H1 (cell line): Measurements from ENCODE around the gene FLNC. TPM values are rescaled to one million over a fixed set of nuclear protein-coding genes. Genes with fewer than 3 reads are reported as not detected.

Source experiments
- CTCF ChIA-PET: fragments of 300-600 bp; sonication (Branson Sonifier 250); formaldehyde crosslinking; loops from one replicate; lab custom pipeline; 2021; ENCODE audit not compliant: partially characterized antibody; lab: Charles Lee
- POLR2A ChIA-PET: fragments of 300-600 bp; sonication (Branson Sonifier 250); formaldehyde crosslinking; loops from one replicate; lab custom pipeline; 2021; ENCODE audit warnings: inconsistent platforms; ENCODE audit not compliant: partially characterized antibody; lab: Charles Lee
- DNase-seq, 2 experiments: peaks; one replicate each; pipeline versions ENCODE4 v3.0.0 to v3.0.0-alpha.2; 2010 to 2022; ENCODE audit warnings: low spot score in 2 of 2, low read depth in 1 of 2, mixed read lengths in 1 of 2
- FAIRE-seq: peaks from 2 replicates; lab custom pipeline; 2011; peaks lifted over from hg19 to GRCh38; lab: Jason Lieb, UNC
- H2AFZ ChIP-seq: 2 replicates; pipeline ENCODE4 v1.8.1; 2012; ENCODE audit warnings: low read length, inconsistent platforms
- H2AK5ac ChIP-seq: 2 replicates; pipeline ENCODE4 v1.6.1; 2013; ENCODE audit warnings: low read depth, low read length
- H2BK120ac ChIP-seq: replicated peaks from 2 replicates; pipeline ENCODE3; 2013; ENCODE audit warnings: low read depth, low read length, inconsistent platforms
- H2BK12ac ChIP-seq: 2 replicates; pipeline ENCODE4 v1.6.1; 2013; ENCODE audit warnings: low read depth, low read length
- H2BK15ac ChIP-seq: 2 replicates; pipeline ENCODE4 v1.6.1; 2013; ENCODE audit warnings: low read length
- H2BK20ac ChIP-seq: 2 replicates; pipeline ENCODE4 v1.6.1; 2013; ENCODE audit warnings: low read length
- H2BK5ac ChIP-seq: 2 replicates; pipeline ENCODE4 v1.6.1; 2013; ENCODE audit warnings: low read depth, low read length
- H3K14ac ChIP-seq: 2 replicates; pipeline ENCODE4 v1.6.1; 2013; ENCODE audit warnings: inconsistent platforms; ENCODE audit not compliant: insufficient read length
- H3K18ac ChIP-seq: 2 replicates; pipeline ENCODE4 v1.6.1; 2013; ENCODE audit warnings: low read length; ENCODE audit errors: extremely low read depth
- H3K23ac ChIP-seq: 2 replicates; pipeline ENCODE4 v1.6.1; 2013; ENCODE audit warnings: inconsistent platforms; ENCODE audit not compliant: insufficient read length
- H3K23me2 ChIP-seq: 2 replicates; pipeline ENCODE4 v1.6.1; 2013; ENCODE audit warnings: low read depth, low read length
- H3K27ac ChIP-seq: 2 replicates; pipeline ENCODE4 v1.6.1; 2011; ENCODE audit warnings: low read depth, low read length, inconsistent platforms
- H3K27me3 ChIP-seq, 4 experiments: replicated peaks in 1 of 4; 1 replicate in 1 of 4; 2 replicates in 3 of 4; pipeline versions ENCODE4 v1.6.1 to v1.8.1; 2011 to 2013; ENCODE audit warnings: low read length in 3 of 4, mild to moderate bottlenecking in 3 of 4, inconsistent platforms in 2 of 4, mixed read lengths in 2 of 4, moderate library complexity in 1 of 4; ENCODE audit not compliant: control insufficient read depth in 3 of 4, insufficient read depth in 3 of 4; ENCODE audit errors: extremely low read depth in 1 of 4
- H3K36me3 ChIP-seq, 4 experiments: 2 replicates each; pipeline versions ENCODE4 v1.6.1 to v1.8.1; 2011 to 2013; ENCODE audit warnings: mild to moderate bottlenecking in 4 of 4, low read length in 3 of 4, moderate library complexity in 2 of 4, control low read depth in 1 of 4, inconsistent platforms in 1 of 4; ENCODE audit not compliant: insufficient read depth in 4 of 4, control insufficient read depth in 2 of 4
- H3K4ac ChIP-seq: replicated peaks from 2 replicates; pipeline ENCODE3; 2013; ENCODE audit warnings: low read length, low read depth, mixed read lengths, inconsistent platforms; ENCODE audit not compliant: insufficient read length
- H3K4me1 ChIP-seq, 4 experiments: replicated peaks in 1 of 4; 1 replicate in 1 of 4; 2 replicates in 3 of 4; pipeline versions ENCODE4 v1.6.1 to v1.8.1; 2011 to 2013; ENCODE audit warnings: low read length in 3 of 4, inconsistent platforms in 2 of 4, mixed read lengths in 1 of 4; ENCODE audit not compliant: insufficient read depth in 4 of 4, control insufficient read depth in 3 of 4
- H3K4me2 ChIP-seq, 2 experiments: 2 replicates each; pipeline versions ENCODE4 v1.6.1 to v1.8.1; 2011 to 2013; ENCODE audit warnings: low read depth in 2 of 2, low read length in 2 of 2, control low read depth in 1 of 2, inconsistent platforms in 1 of 2, mild to moderate bottlenecking in 1 of 2; ENCODE audit not compliant: insufficient read depth in 1 of 2
- H3K4me3 ChIP-seq, 4 experiments: fragments of 200-600, 300-600 bp in 1 of 4; sonication (generic), shearing (Covaris generic), sonication (Bioruptor Twin) in 1 of 4; 2 replicates each; pipeline versions ENCODE4 v1.5.1 to v1.8.1; 2011 to 2016; ENCODE audit warnings: low read length in 4 of 4, low read depth in 3 of 4, control low read depth in 2 of 4, inconsistent platforms in 2 of 4, mild to moderate bottlenecking in 2 of 4, mixed read lengths in 1 of 4, moderate library complexity in 1 of 4; ENCODE audit not compliant: insufficient read depth in 2 of 4; ENCODE audit errors: extremely low read depth in 1 of 4
- H3K56ac ChIP-seq: replicated peaks from 2 replicates; pipeline ENCODE3; 2013; ENCODE audit warnings: low read depth, mild to moderate bottlenecking, mixed read lengths, low read length, inconsistent platforms; ENCODE audit not compliant: insufficient read length
- H3K79me1 ChIP-seq: 2 replicates; pipeline ENCODE4 v1.6.1; 2013; ENCODE audit warnings: low read depth, low read length, control low read depth
- H3K79me2 ChIP-seq, 2 experiments: 2 replicates each; pipeline versions ENCODE4 v1.6.1 to v1.8.1; 2012 to 2013; ENCODE audit warnings: low read length in 2 of 2, mild to moderate bottlenecking in 2 of 2, inconsistent platforms in 1 of 2; ENCODE audit not compliant: insufficient read depth in 2 of 2, control insufficient read depth in 1 of 2
- H3K9ac ChIP-seq, 4 experiments: replicated peaks in 1 of 4; 1 replicate in 1 of 4; 2 replicates in 3 of 4; pipeline versions ENCODE4 v1.6.1 to v1.8.1; 2011 to 2013; ENCODE audit warnings: low read depth in 3 of 4, low read length in 3 of 4, control low read depth in 2 of 4, mild to moderate bottlenecking in 2 of 4, moderate library complexity in 2 of 4, inconsistent platforms in 1 of 4; ENCODE audit errors: extremely low read depth in 1 of 4
- H3K9me3 ChIP-seq, 2 experiments: 2 replicates each; pipeline versions ENCODE4 v1.6.1 to v1.8.1; 2012 to 2013; ENCODE audit warnings: mild to moderate bottlenecking in 2 of 2, moderate library complexity in 2 of 2, control low read depth in 1 of 2, inconsistent platforms in 1 of 2, low read depth in 1 of 2, low read length in 1 of 2, mixed read lengths in 1 of 2; ENCODE audit not compliant: insufficient read depth in 2 of 2
- H4K20me1 ChIP-seq, 2 experiments: replicated peaks in 1 of 2; 2 replicates each; pipeline versions ENCODE3 to v1.8.1; 2011 to 2013; ENCODE audit warnings: inconsistent platforms in 2 of 2, low read length in 2 of 2, mild to moderate bottlenecking in 1 of 2; ENCODE audit not compliant: insufficient read depth in 2 of 2, control insufficient read depth in 1 of 2
- H4K5ac ChIP-seq: 2 replicates; pipeline ENCODE4 v1.6.1; 2013; ENCODE audit warnings: low read length, low read depth, mixed read lengths, inconsistent platforms; ENCODE audit not compliant: insufficient read length
- H4K8ac ChIP-seq: 2 replicates; pipeline ENCODE4 v1.8.0; 2013; ENCODE audit warnings: mild to moderate bottlenecking, moderate library complexity, low read length, inconsistent platforms; ENCODE audit not compliant: insufficient read depth; ENCODE audit errors: extremely low read depth
- H4K91ac ChIP-seq: replicated peaks from 2 replicates; pipeline ENCODE3; 2013; ENCODE audit warnings: low read length, mixed read lengths, inconsistent platforms; ENCODE audit not compliant: insufficient read length
- CBX5 ChIP-seq: fragments of 300-800, 300-1000 bp; sonication (generic); IDR thresholded peaks from 2 replicates; pipeline ENCODE4 v1.7.1; 2016; ENCODE audit warnings: antibody characterized with exemption, low read length, low read depth
- EGR1 ChIP-seq: IDR thresholded peaks from 2 replicates; pipeline ENCODE4 v1.6.1; 2011; ENCODE audit warnings: low read depth, low read length, borderline replicate concordance
- HDAC2 ChIP-seq, 2 experiments: fragments of 300-600 bp in 1 of 2; sonication (generic) in 1 of 2; IDR thresholded peaks; 2 replicates each; pipeline ENCODE4 v1.6.1; 2011 to 2012; ENCODE audit warnings: low read depth in 2 of 2, low read length in 2 of 2, mild to moderate bottlenecking in 2 of 2, moderate library complexity in 2 of 2, borderline replicate concordance in 1 of 2, inconsistent platforms in 1 of 2
- RBBP5 ChIP-seq: IDR thresholded peaks from 2 replicates; pipeline ENCODE4 v1.7.1; 2012; ENCODE audit warnings: low read depth, mild to moderate bottlenecking, inconsistent platforms, low read length, moderate library complexity, borderline replicate concordance
- RXRA ChIP-seq: IDR thresholded peaks from 2 replicates; pipeline ENCODE4 v1.6.1; 2011; ENCODE audit warnings: low read depth, mild to moderate bottlenecking, low read length, moderate library complexity; ENCODE audit not compliant: insufficient read depth
- SAP30 ChIP-seq: fragments of 300-600 bp; sonication (generic); IDR thresholded peaks from 2 replicates; pipeline ENCODE4 v1.7.1; 2012; ENCODE audit warnings: low read length, moderate library complexity, mild to moderate bottlenecking, inconsistent platforms; ENCODE audit not compliant: insufficient read depth, insufficient replicate concordance
- SIN3A ChIP-seq, 2 experiments: IDR thresholded peaks in 1 of 2; conservative IDR thresholded peaks in 1 of 2; 2 replicates each; pipeline ENCODE4 v1.6.1; 2011 to 2012; ENCODE audit warnings: low read length in 2 of 2, improper control_type of control experiment in 1 of 2, low read depth in 1 of 2, mild to moderate bottlenecking in 1 of 2
- TAF7 ChIP-seq: optimal IDR thresholded peaks from 2 replicates; pipeline ENCODE3; 2011; ENCODE audit warnings: low read depth, mild to moderate bottlenecking, inconsistent platforms, low read length, moderate library complexity, borderline replicate concordance
- ZNF274 ChIP-seq: IDR thresholded peaks from 2 replicates; pipeline ENCODE4 v1.7.0; 2012; ENCODE audit warnings: low read length, borderline replicate concordance; ENCODE audit errors: extremely low read depth
- WGBS, 2 experiments: shearing (Covaris generic) in 1 of 2; methylation state at CpG; one replicate each; pipeline versions ENCODE4 v1.1.6 to v1.1.7; 2013 to 2015; ENCODE audit warnings: low lambda C conversion rate in 2 of 2, mixed read lengths in 2 of 2, inconsistent platforms in 1 of 2, low coverage in 1 of 2, missing lambda C conversion rate in 1 of 2; ENCODE audit not compliant: insufficient replicate concordance in 2 of 2, insufficient coverage in 1 of 2, insufficient read length in 1 of 2; ENCODE audit errors: extremely low coverage in 1 of 2, missing lambda C conversion rate in 1 of 2; 5-methylcytosine and 5-hydroxymethylcytosine counted together
- polyA plus RNA-seq, 7 experiments: library from polyadenylated mRNA; depleted of rRNA in 3 of 7; stranded (reverse) in 5 of 7; unstranded in 2 of 7; fragments of >200 nt in 5 of 7; fragments of 200-250 nt in 2 of 7; gene quantifications; 1 replicate in 5 of 7; 2 replicates in 1 of 7; 4 replicates in 1 of 7; pipeline versions ENCODE4 v1.2.1 to v1.2.3, GENCODE V29; 2011 to 2013; ENCODE audit warnings: missing spikeins in 2 of 7, mixed read lengths in 2 of 7
- total RNA-seq: library from RNA; stranded (reverse); fragmentation: NEBNext Ultra II Directional; extraction: Animal tissue kit (Norgen Biotek cat#: 25700); gene quantifications from 2 replicates; pipeline ENCODE4 v1.2.1, GENCODE V29; 2021
- TF ChIP-seq, protein P1 (sequence below), 3 experiments: IDR thresholded peaks; 1 replicate in 2 of 3; 2 replicates in 1 of 3; pipeline versions ENCODE4 v1.5.1 to v1.6.1; 2011; ENCODE audit warnings: low read length in 3 of 3, mild to moderate bottlenecking in 3 of 3, inconsistent platforms in 2 of 3, low read depth in 1 of 3, moderate library complexity in 1 of 3; ENCODE audit not compliant: insufficient read depth in 1 of 3; ENCODE audit errors: control extremely low read depth in 1 of 3

FLNC gene
- total and polyA plus RNA-seq, 2 of the 8 experiments (the other 6 are each of a cell fraction or from before 2014, with no cell fraction given) = 1.9 to 10.7 TPM

DNA sequence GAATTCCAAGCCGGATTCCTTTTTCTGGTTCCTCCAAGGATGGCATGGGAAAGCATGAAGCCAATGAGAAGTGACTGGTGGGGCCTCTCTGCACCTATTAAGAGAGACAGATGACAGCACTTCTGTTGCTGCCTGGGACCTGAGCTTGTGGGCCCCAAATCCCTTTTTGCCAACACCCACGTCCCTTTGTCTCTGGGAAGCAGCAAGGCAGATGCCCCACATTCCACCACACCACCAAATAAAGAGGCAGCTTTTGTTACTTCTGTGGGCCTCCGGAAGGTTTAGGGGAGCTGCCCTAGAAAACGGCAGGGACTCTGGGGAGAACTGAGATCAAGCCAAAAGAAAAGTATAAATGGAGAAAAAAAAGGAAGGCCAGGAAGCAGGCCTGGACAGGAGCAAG is 35.1 kb upstream of the FLNC start:
- Histone ChIP-seq H4K20me1 (no peaks in the 10 kb centered on the region), H3K4ac (no peak overlapping the region), H3K9me3 (no peaks in the 10 kb centered on the region), H2AFZ (no peak overlapping the region), H3K9ac (no peak overlapping the region), H3K23ac (no peak overlapping the region), H3K4me1 (peaks cover 6 to 11% (median 8%) of the 10 kb centered on the region in 4 experiments), H3K14ac (no peak overlapping the region), H3K27ac (no peak overlapping the region), H3K27me3 (no peaks in the 10 kb centered on the region), H2BK120ac (no peak overlapping the region), H2AK5ac (no peak overlapping the region), H3K36me3 (peaks cover 0 to 16% (median 2%) of the 10 kb centered on the region in 4 experiments; a peak in 5 of 8 replicates), H4K8ac (peak overlapping the region; percentile 87), H3K79me2 (no peaks in the 10 kb centered on the region), H3K79me1 (no peaks in the 10 kb centered on the region), H2BK12ac (no peak overlapping the region), H3K4me3 (no peak overlapping the region), H2BK15ac (no peak overlapping the region), H3K23me2 (peaks cover 8% of the 10 kb centered on the region; the same call in 1 of the 2 replicates), H4K91ac (no peak overlapping the region), H2BK5ac (no peak overlapping the region), H4K5ac (no peak overlapping the region), H3K18ac (no peak overlapping the region), H3K56ac (no peak overlapping the region), H2BK20ac (no peak overlapping the region), H3K4me2 (no peak overlapping the region)
- FAIRE-seq (no peak), DNase-seq (no peak)
- WGBS, 2 experiments = 76% methylated on average over 4 of the region's 4 CpGs; no CpG with 5 or more reads in 1 of the 2 experiments
- ChIA-PET CTCF (interaction anchor here (0.6 to 5.8 kb wide), 9 partner anchors 25 to 729 kb away, joined by 3 to 42 read pairs (median 4); partner anchors contain the start of gene ATP6V1F), POLR2A (interaction anchor here (1.0 to 2.4 kb wide), 6 partner anchors 10 to 341 kb away, joined by 3 to 9 read pairs (median 3); partner anchors contain the start of gene CALU)
- no peak for TF ChIP-seq SAP30
- no peak for TF ChIP-seq ZNF274
- no peak for TF ChIP-seq EGR1
- TF ChIP-seq, protein P1, sequence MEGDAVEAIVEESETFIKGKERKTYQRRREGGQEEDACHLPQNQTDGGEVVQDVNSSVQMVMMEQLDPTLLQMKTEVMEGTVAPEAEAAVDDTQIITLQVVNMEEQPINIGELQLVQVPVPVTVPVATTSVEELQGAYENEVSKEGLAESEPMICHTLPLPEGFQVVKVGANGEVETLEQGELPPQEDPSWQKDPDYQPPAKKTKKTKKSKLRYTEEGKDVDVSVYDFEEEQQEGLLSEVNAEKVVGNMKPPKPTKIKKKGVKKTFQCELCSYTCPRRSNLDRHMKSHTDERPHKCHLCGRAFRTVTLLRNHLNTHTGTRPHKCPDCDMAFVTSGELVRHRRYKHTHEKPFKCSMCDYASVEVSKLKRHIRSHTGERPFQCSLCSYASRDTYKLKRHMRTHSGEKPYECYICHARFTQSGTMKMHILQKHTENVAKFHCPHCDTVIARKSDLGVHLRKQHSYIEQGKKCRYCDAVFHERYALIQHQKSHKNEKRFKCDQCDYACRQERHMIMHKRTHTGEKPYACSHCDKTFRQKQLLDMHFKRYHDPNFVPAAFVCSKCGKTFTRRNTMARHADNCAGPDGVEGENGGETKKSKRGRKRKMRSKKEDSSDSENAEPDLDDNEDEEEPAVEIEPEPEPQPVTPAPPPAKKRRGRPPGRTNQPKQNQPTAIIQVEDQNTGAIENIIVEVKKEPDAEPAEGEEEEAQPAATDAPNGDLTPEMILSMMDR (IDR thresholded peaks at IDR 0.05; ENCODE audit: control extremely low read depth in 1 of 3, insufficient read depth in 1 of 3, low read depth in 1 of 3, low read length in 3 of 3) = no peak
- no peak for TF ChIP-seq HDAC2 (IDR thresholded peaks at IDR 0.05; ENCODE audit: borderline replicate concordance in 1 of 2, low read depth in 2 of 2, low read length in 2 of 2)
- no peak for TF ChIP-seq CBX5
- no peak for TF ChIP-seq SIN3A (conservative IDR thresholded peaks at IDR 0.05 in 1 of 2, IDR thresholded peaks at IDR 0.05 in 1 of 2; ENCODE audit: low read depth in 1 of 2, low read length in 2 of 2)
- no peak for TF ChIP-seq RBBP5
- TF ChIP-seq TAF7 = no peak
- no peak for TF ChIP-seq RXRA
